HUES48 (cell line): ENCODE data around the gene VPS26A.

Source experiments
- H3K27ac ChIP-seq: one replicate; pipeline ENCODE4 v1.7.0; 2013; ENCODE audit warnings: low read depth, low read length, inconsistent platforms
- H3K27me3 ChIP-seq: 2 replicates; pipeline ENCODE4 v1.6.1; 2013; ENCODE audit warnings: mild to moderate bottlenecking, low read length; ENCODE audit not compliant: control insufficient read depth, insufficient read depth
- H3K36me3 ChIP-seq: 2 replicates; pipeline ENCODE4 v1.6.1; 2013; ENCODE audit warnings: low read length; ENCODE audit not compliant: control insufficient read depth, insufficient read depth
- H3K4me1 ChIP-seq: 2 replicates; pipeline ENCODE4 v1.6.1; 2013; ENCODE audit warnings: mild to moderate bottlenecking, low read length; ENCODE audit not compliant: control insufficient read depth, insufficient read depth
- H3K4me3 ChIP-seq: 2 replicates; pipeline ENCODE4 v1.5.1; 2013; ENCODE audit warnings: mild to moderate bottlenecking, low read depth, low read length
- H3K9ac ChIP-seq: 2 replicates; pipeline ENCODE4 v1.6.1; 2013; ENCODE audit warnings: mild to moderate bottlenecking, low read depth, low read length, moderate library complexity
- H3K9me3 ChIP-seq: 2 replicates; pipeline ENCODE4 v1.6.1; 2013; ENCODE audit warnings: low read length; ENCODE audit not compliant: control insufficient read depth, insufficient read depth

VPS26A gene

GRCh38 chr10:69179089-69179742, 55.2 kb downstream of the VPS26A start:
- H3K27me3 ChIP-seq: no peaks in the 10 kb centered on the region
- peaks cover 7% of the 10 kb centered on the region for H3K4me1 ChIP-seq
- peak overlapping the region; percentile 95 for H3K4me3 ChIP-seq
- peak overlapping the region; percentile 97 for H3K9ac ChIP-seq
- no peaks in the 10 kb centered on the region for H3K9me3 ChIP-seq
- peak overlapping the region; percentile 98 for H3K27ac ChIP-seq
- H3K36me3 ChIP-seq: peaks cover 14% of the 10 kb centered on the region

GRCh38 chr10:69179743-69180524, 56.0 kb downstream of the VPS26A start, which contains the start of gene SUPV3L1:
SUPV3L1 (plus strand) TSS chr10:69180234; CDS start chr10:69180292, 58 bp downstream.
- no peaks in the 10 kb centered on the region for H3K27me3 ChIP-seq
- H3K4me3 ChIP-seq: peak within 1 kb of the TSS; percentile 95
- H3K4me1 ChIP-seq: peaks cover 7% of the 10 kb centered on the region
- H3K36me3 ChIP-seq: peaks cover 18% of the 10 kb centered on the region
- peak within 1 kb of the TSS; percentile 97 for H3K9ac ChIP-seq
- peak within 1 kb of the TSS; percentile 98 for H3K27ac ChIP-seq
- H3K9me3 ChIP-seq: no peaks in the 10 kb centered on the region

GRCh38 chr10:69180525-69181204, 56.7 kb downstream of the VPS26A start:
- Histone ChIP-seq H3K9me3 (no peaks in the 10 kb centered on the region), H3K27ac (peak overlapping the region; percentile 98), H3K4me3 (peak overlapping the region; percentile 95), H3K27me3 (no peaks in the 10 kb centered on the region), H3K4me1 (peaks cover 7% of the 10 kb centered on the region), H3K36me3 (peaks cover 19% of the 10 kb centered on the region), H3K9ac (peak overlapping the region; percentile 97)

- no peaks in the 10 kb centered on the region for H3K27me3 ChIP-seq
- peaks cover 7% of the 10 kb centered on the region for H3K4me1 ChIP-seq
- peaks cover 27% of the 10 kb centered on the region for H3K36me3 ChIP-seq
- H3K9me3 ChIP-seq: no peaks in the 10 kb centered on the region
- H3K4me3 ChIP-seq: peak overlapping the region; percentile 95
- H3K9ac ChIP-seq: peak overlapping the region; percentile 97; the same call in 1 of the 2 replicates
- H3K27ac ChIP-seq: no peak overlapping the region
Observed at GRCh38 chr10:69181433-69181832, 57.5 kb downstream of the VPS26A start.

GRCh38 chr10:69182005-69182404, 58.0 kb downstream of the VPS26A start:
- Histone ChIP-seq H3K4me1 (peaks cover 7% of the 10 kb centered on the region), H3K27ac (no peak overlapping the region), H3K4me3 (no peak overlapping the region), H3K36me3 (peaks cover 33% of the 10 kb centered on the region), H3K9ac (no peak overlapping the region), H3K9me3 (no peaks in the 10 kb centered on the region), H3K27me3 (no peaks in the 10 kb centered on the region)

GRCh38 chr10:69186524-69186923, 62.5 kb downstream of the VPS26A start:
- Histone ChIP-seq H3K4me3 (no peak overlapping the region), H3K9ac (no peak overlapping the region), H3K36me3 (peaks cover 73% of the 10 kb centered on the region), H3K27ac (no peak overlapping the region), H3K4me1 (peaks cover under 1% of the 10 kb centered on the region; the same call in 1 of the 2 replicates), H3K9me3 (no peaks in the 10 kb centered on the region), H3K27me3 (no peaks in the 10 kb centered on the region)

- no peaks in the 10 kb centered on the region for H3K4me1 ChIP-seq
- no peaks in the 10 kb centered on the region for H3K27me3 ChIP-seq
- H3K4me3 ChIP-seq: no peak overlapping the region
- peaks cover 87% of the 10 kb centered on the region for H3K36me3 ChIP-seq
- no peak overlapping the region for H3K9ac ChIP-seq
- no peaks in the 10 kb centered on the region for H3K9me3 ChIP-seq
- H3K27ac ChIP-seq: no peak overlapping the region
Observed at GRCh38 chr10:69201045-69201444, 77.1 kb downstream of the VPS26A start.

- Histone ChIP-seq H3K9me3 (no peaks in the 10 kb centered on the region), H3K27me3 (no peaks in the 10 kb centered on the region), H3K36me3 (peaks cover 86% of the 10 kb centered on the region), H3K9ac (no peak overlapping the region), H3K4me3 (no peak overlapping the region), H3K4me1 (no peaks in the 10 kb centered on the region), H3K27ac (no peak overlapping the region)
Observed at GRCh38 chr10:69202332-69202731, 78.4 kb downstream of the VPS26A start.

- Histone ChIP-seq H3K4me3 (no peak overlapping the region), H3K9ac (no peak overlapping the region), H3K9me3 (no peaks in the 10 kb centered on the region), H3K36me3 (peaks cover 54% of the 10 kb centered on the region), H3K4me1 (no peaks in the 10 kb centered on the region), H3K27me3 (no peaks in the 10 kb centered on the region), H3K27ac (no peak overlapping the region)
Observed at GRCh38 chr10:69208761-69209160, 84.8 kb downstream of the VPS26A start.

GRCh38 chr10:69209787-69210484, 86.0 kb downstream of the VPS26A start:
- H3K4me1 ChIP-seq: no peaks in the 10 kb centered on the region
- no peaks in the 10 kb centered on the region for H3K27me3 ChIP-seq
- no peak overlapping the region for H3K9ac ChIP-seq
- H3K4me3 ChIP-seq: no peak overlapping the region
- no peaks in the 10 kb centered on the region for H3K9me3 ChIP-seq
- H3K27ac ChIP-seq: no peak overlapping the region
- peaks cover 43% of the 10 kb centered on the region for H3K36me3 ChIP-seq
